DMS114 treated with DMSO at 0.1 percent for 48 hours (cell line): ENCODE data around the gene IVD.

Experiments
- DNase-seq: peaks from one replicate; lab custom pipeline; 2025; ENCODE audit not compliant: unreplicated experiment; lab: John Stamatoyannopoulos, UW

The IVD gene

GRCh38 chr15:40405501-40406381 lies at the start of gene IVD:
TSS of gene IVD (plus strand) at chr15:40405795. CDS start at chr15:40405828, 33 bp downstream.
- DNase-seq = peak; percentile 82

- no peak for DNase-seq
Observed at GRCh38 chr15:40355976-40356585, 49.5 kb upstream of the IVD start.

DNA sequence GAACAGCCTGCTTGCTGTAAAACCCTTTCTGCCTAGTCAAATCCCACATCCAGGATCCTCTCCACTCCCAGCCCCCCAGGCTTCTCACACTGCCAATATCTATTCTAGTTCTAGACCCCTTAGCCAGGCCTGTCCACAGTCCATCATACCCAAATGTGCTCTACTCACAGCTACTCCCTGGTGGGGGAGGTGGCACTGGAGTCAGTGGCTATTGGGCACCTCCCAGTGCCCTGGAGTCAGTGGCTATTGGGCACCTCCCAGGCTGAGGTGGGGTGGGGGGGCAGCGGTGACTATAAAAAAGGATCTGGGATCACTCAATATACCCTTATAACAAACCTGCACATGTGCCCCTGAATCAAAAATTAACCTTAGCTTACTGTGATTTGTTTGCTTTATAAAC lies 48.3 kb upstream of the IVD start:
- DNase-seq = no peak

GRCh38 chr15:40357723-40358470 lies 47.7 kb upstream of the IVD start, which contains the start of gene DISP2:
TSS of gene DISP2 (plus strand) at chr15:40358219. CDS start at chr15:40358322, 103 bp downstream.
- peak; percentile 65 for DNase-seq

- DNase-seq = no peak
Observed at GRCh38 chr15:40358471-40359353, 46.9 kb upstream of the IVD start.

GRCh38 chr15:40360015-40360414 lies 45.6 kb upstream of the IVD start:
- DNase-seq = no peak

- no peak for DNase-seq
Observed at GRCh38 chr15:40361640-40362039, 44.0 kb upstream of the IVD start.

DNA sequence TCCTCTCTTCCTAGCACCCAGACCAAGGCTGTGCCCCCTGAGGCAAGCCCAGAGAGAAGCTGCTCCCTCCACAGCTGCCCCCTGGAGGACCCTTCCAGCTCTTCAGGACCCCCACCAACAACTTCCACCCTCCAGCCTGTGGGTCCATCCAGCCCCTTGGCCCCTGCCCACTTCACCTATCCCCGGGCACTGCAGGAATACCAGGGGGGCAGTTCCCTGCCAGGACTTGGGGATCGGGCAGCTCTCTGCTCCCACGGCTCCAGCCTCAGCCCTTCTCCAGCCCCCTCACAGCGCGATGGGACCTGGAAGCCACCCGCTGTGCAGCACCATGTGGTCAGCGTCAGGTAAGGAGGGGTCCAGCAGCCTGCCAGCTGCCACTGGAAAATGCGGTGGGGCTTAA lies 42.0 kb upstream of the IVD start:
- DNase-seq = no peak

DNA sequence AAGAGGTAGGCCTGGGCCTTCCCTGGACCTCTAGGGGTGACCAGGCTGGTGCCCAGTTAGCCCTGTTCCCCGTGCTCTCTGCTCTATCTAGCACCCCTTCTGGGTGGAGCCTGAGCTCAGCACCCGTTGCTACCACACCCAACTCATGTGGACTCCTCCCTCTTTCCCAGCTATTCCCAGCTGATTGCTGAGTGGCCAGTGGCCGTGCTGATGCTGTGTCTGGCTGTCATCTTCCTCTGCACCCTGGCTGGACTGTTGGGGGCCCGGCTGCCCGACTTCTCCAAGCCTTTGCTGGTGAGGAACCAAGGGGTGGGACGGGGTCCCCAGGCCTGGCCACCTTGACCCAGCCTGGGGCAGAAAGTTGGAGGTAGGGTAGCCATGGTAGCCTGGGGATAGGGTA lies 41.3 kb upstream of the IVD start:
- DNase-seq = no peak

DNA sequence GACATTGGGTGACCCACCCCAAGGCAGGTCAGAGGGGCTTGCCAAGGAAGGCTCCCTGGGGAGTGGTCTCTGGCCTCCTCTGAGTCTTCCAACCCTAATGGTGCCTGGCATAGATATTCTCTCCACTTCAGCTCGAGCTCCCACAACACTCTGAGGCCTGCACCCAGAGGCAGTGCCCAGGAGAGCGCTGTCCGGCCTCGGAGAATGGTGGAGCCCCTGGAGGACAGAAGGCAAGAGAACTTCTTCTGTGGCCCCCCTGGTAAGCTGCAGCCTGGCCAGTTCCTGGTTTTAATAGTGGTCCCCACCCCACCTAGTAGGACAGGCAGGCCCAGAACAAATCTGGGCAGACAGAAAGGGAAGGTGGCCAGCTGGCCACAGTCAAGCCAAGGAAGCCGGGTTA lies 40.6 kb upstream of the IVD start:
- no peak for DNase-seq

GRCh38 chr15:40365624-40366456 lies 39.8 kb upstream of the IVD start:
- DNase-seq = no peak

- DNase-seq = no peak
Observed at GRCh38 chr15:40366457-40367370, 38.9 kb upstream of the IVD start.

DNA sequence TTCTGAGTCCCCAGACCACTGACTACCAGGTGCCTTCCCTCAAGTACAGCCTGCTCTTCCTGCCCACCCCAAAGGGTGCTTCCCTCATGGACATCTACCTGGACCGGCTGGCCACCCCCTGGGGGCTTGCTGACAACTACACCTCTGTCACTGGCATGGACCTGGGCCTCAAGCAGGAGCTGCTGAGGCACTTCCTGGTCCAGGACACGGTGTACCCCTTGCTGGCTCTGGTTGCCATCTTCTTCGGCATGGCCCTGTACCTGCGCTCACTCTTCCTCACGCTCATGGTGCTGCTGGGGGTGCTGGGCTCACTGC lies 38.3 kb upstream of the IVD start:
- DNase-seq = no peak

DNA sequence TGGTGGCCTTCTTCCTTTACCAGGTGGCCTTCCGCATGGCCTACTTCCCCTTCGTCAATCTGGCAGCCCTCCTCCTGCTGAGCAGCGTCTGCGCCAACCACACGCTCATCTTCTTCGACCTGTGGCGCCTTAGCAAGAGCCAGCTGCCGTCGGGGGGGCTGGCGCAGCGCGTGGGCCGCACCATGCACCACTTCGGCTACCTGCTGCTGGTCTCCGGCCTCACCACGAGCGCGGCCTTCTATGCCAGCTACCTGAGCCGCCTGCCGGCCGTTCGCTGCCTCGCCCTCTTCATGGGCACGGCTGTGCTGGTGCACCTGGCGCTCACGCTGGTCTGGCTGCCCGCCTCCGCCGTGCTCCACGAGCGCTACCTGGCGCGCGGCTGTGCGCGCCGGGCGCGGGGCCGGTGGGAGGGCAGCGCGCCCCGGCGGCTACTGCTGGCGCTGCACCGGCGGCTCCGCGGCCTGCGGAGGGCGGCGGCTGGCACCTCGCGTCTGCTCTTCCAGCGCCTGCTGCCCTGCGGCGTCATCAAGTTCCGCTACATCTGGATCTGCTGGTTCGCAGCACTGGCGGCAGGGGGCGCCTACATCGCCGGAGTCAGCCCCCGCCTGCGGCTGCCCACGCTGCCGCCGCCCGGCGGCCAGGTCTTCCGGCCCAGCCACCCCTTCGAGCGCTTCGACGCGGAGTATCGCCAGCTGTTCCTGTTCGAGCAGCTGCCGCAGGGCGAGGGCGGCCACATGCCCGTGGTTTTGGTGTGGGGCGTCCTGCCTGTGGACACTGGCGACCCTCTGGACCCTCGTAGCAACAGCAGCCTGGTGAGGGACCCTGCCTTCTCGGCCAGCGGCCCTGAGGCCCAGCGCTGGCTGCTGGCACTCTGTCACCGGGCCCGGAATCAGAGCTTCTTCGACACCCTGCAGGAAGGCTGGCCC lies 37.6 kb upstream of the IVD start:
- no peak for DNase-seq

DNA sequence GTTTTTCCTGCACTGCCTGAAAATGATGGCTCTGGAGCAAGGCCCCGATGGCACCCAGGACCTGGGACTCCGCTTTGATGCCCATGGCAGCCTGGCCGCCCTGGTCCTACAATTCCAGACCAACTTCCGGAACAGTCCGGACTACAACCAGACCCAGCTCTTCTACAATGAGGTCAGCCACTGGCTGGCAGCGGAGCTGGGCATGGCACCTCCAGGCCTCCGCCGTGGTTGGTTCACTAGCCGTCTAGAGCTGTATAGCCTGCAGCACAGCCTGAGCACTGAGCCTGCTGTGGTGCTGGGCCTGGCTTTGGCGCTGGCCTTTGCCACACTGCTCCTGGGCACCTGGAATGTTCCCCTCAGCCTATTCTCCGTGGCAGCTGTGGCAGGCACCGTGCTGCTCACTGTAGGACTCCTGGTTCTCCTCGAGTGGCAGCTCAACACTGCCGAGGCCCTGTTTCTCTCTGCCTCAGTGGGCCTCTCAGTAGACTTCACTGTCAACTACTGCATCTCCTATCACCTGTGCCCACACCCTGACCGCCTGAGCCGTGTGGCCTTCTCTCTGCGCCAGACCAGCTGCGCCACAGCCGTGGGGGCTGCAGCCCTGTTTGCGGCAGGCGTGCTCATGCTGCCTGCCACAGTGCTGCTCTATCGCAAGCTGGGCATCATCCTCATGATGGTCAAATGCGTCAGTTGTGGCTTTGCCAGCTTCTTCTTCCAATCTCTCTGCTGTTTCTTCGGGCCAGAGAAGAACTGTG lies 36.7 kb upstream of the IVD start:
- no peak for DNase-seq

GRCh38 chr15:40369474-40369869 lies 36.1 kb upstream of the IVD start:
- no peak for DNase-seq

DNA sequence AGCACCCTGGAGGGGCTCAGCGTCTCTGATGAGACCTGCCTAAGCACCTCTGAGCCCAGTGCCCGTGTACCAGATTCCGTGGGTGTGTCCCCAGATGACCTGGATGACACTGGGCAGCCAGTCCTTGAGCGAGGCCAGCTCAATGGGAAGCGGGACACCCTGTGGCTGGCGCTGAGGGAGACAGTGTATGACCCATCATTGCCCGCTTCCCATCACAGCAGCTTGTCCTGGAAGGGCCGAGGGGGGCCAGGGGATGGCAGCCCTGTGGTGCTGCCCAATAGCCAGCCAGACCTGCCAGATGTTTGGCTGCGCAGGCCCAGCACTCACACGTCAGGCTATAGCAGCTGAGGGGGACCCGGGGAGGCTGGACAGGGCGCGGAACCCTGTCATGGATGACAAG lies 35.6 kb upstream of the IVD start:
- no peak for DNase-seq
